Body of pancreas (tissue), 4 donors: ENCODE data around the gene DENND1A. TPM values are rescaled to one million over a fixed set of nuclear protein-coding genes. Genes with fewer than 3 reads are reported as not detected.

Source experiments
- ATAC-seq: fragments of 150-250 bp; one replicate; pipeline ENCODE4 v1.9.1; 2016
- DNase-seq, 4 donors: peaks; one replicate each; pipeline ENCODE4 v3.0.0-alpha.2; 2019
- H3K27ac ChIP-seq, 4 donors: fragments of 200-600 bp; sonication (generic); 1 replicate in 3 of 4; 2 replicates in 1 of 4; pipeline versions ENCODE4 v1.5.1 to v1.6.1; 2016 to 2019; ENCODE audit warnings: mild to moderate bottlenecking in 1 of 4, mixed read lengths in 1 of 4, moderate library complexity in 1 of 4
- H3K27me3 ChIP-seq, 2 donors: fragments of 200-600 bp; sonication (generic); one replicate each; pipeline ENCODE4 v1.6.0; 2016; ENCODE audit warnings: mild to moderate bottlenecking in 1 of 2
- H3K36me3 ChIP-seq, 2 donors: fragments of 200-600 bp; sonication (generic); replicated peaks in 1 of 2; 2 replicates each; pipeline ENCODE4 v1.5.1; 2016; ENCODE audit warnings: low read depth in 2 of 2; ENCODE audit not compliant: insufficient read depth in 1 of 2
- H3K4me1 ChIP-seq: fragments of 200-600 bp; sonication (generic); one replicate; pipeline ENCODE4 v1.6.0; 2016
- H3K4me3 ChIP-seq, 2 donors: fragments of 200-600 bp; sonication (generic); 1 replicate in 1 of 2; 2 replicates in 1 of 2; pipeline ENCODE4 v1.5.1; 2016 to 2019
- H3K9me3 ChIP-seq, 3 donors: fragments of 200-600 bp; sonication (generic); 1 replicate in 2 of 3; 2 replicates in 1 of 3; pipeline ENCODE4 v1.5.1; 2016
- CTCF ChIP-seq, 7 experiments: fragments of 450-650 bp in 4 of 7; fragments of 200-600 bp in 3 of 7; sonication (generic) in 3 of 7; IDR thresholded peaks; one replicate each; pipeline ENCODE4 v1.5.1; 2016 to 2019; ENCODE audit warnings: antibody characterized with exemption in 7 of 7
- POLR2A ChIP-seq, 3 donors: fragments of 450-650 bp; IDR thresholded peaks; one replicate each; pipeline ENCODE4 v1.6.1; 2016; ENCODE audit warnings: antibody characterized with exemption in 3 of 3, mild to moderate bottlenecking in 2 of 3
- WGBS, 2 donors: methylation state at CpG; one replicate each; pipeline ENCODE4 v1.1.5; 2017; 5-methylcytosine and 5-hydroxymethylcytosine counted together
- intact Hi-C: fragments of 100-400 bp; cut with DNase I; formaldehyde crosslinking; loops from one replicate; pipeline ENCODE4 v1.15.1; 2023
- total RNA-seq, 2 donors: library from RNA; depleted of rRNA; stranded (reverse); fragments of >200 nt; gene quantifications; one replicate each; pipeline ENCODE4 v1.1.0, GENCODE V29; 2016

Gene DENND1A
- total RNA-seq, 2 donors from 2014 or later, result 7.6 to 8.6 TPM

- intact Hi-C loops, result no loop called here
- Histone ChIP-seq H3K36me3 (no peaks in the 10 kb centered on the region), H3K27ac (no peak overlapping the region), H3K9me3 (no peaks in the 10 kb centered on the region), H3K27me3 (no peaks in the 10 kb centered on the region), H3K4me1 (no peaks in the 10 kb centered on the region), H3K4me3 (no peak overlapping the region)
- no peak for ATAC-seq
- no peak for DNase-seq
- 92% methylated on average over 9 to 12 of the region's 12 CpGs for WGBS, 2 donors
- TF ChIP-seq POLR2A (IDR thresholded peaks at IDR 0.05) (no peak), CTCF (IDR thresholded peaks at IDR 0.05) (no peak)
Measured at GRCh38 chr9:123450098-123450770, 479.7 kb downstream of the DENND1A start.

- ATAC-seq (no peak), DNase-seq (no peak)
- TF ChIP-seq POLR2A (IDR thresholded peaks at IDR 0.05), result no peak
- no peak for TF ChIP-seq CTCF (IDR thresholded peaks at IDR 0.05)
- Histone ChIP-seq H3K36me3 (no peaks in the 10 kb centered on the region), H3K27ac (no peak overlapping the region), H3K4me3 (no peak overlapping the region), H3K27me3 (no peaks in the 10 kb centered on the region), H3K9me3 (no peaks in the 10 kb centered on the region), H3K4me1 (no peaks in the 10 kb centered on the region)
- 88 to 91% methylated on average over 9 of the region's 9 CpGs for WGBS, 2 donors
- intact Hi-C loops, result no loop called here
Measured at GRCh38 chr9:123447934-123448646, 481.8 kb downstream of the DENND1A start.

GRCh38 chr9:123445981-123446610 lies 483.8 kb downstream of the DENND1A start:
- Histone ChIP-seq H3K27me3 (no peaks in the 10 kb centered on the region), H3K9me3 (no peaks in the 10 kb centered on the region), H3K4me3 (no peak overlapping the region), H3K27ac (no peak overlapping the region), H3K4me1 (no peaks in the 10 kb centered on the region), H3K36me3 (no peaks in the 10 kb centered on the region)
- intact Hi-C loops, result no loop called here
- ATAC-seq (no peak), DNase-seq (no peak)
- WGBS, 2 donors, result 94 to 95% methylated on average over 10 of the region's 10 CpGs
- no peak for TF ChIP-seq CTCF (IDR thresholded peaks at IDR 0.05)
- no peak for TF ChIP-seq POLR2A (IDR thresholded peaks at IDR 0.05)

- Histone ChIP-seq H3K27ac (no peak overlapping the region), H3K36me3 (no peaks in the 10 kb centered on the region), H3K4me3 (no peak overlapping the region), H3K9me3 (no peaks in the 10 kb centered on the region), H3K27me3 (no peaks in the 10 kb centered on the region), H3K4me1 (no peaks in the 10 kb centered on the region)
- ATAC-seq, result no peak
- DNase-seq, result no peak
- intact Hi-C loops, result no loop called here
- 98 to 100% methylated on average over 7 of the region's 7 CpGs for WGBS, 2 donors
- TF ChIP-seq CTCF (IDR thresholded peaks at IDR 0.05), result no peak
- no peak for TF ChIP-seq POLR2A (IDR thresholded peaks at IDR 0.05)
Measured at GRCh38 chr9:123445116-123445515, 484.8 kb downstream of the DENND1A start.
